Esophagus squamous epithelium (tissue), 4 donors: ENCODE data around the gene OLIG1.

Experiments
- CTCF ChIP-seq, 6 experiments: fragments of 450-650 bp in 4 of 6; fragments of 200-600 bp in 2 of 6; sonication (generic) in 2 of 6; IDR thresholded peaks; one replicate each; pipeline ENCODE4 v1.5.1; 2016 to 2019; ENCODE audit warnings: antibody characterized with exemption in 6 of 6, mild to moderate bottlenecking in 4 of 6, moderate library complexity in 4 of 6
- POLR2A ChIP-seq, 4 donors: fragments of 450-650 bp; IDR thresholded peaks; one replicate each; pipeline ENCODE4 v1.6.1; 2017; ENCODE audit warnings: antibody characterized with exemption in 4 of 4, mild to moderate bottlenecking in 4 of 4, moderate library complexity in 3 of 4

GRCh38 chr21:33042812-33043211 lies 27.1 kb upstream of the OLIG1 start:
- no peak for TF ChIP-seq CTCF (IDR thresholded peaks at IDR 0.05)
- no peak for TF ChIP-seq POLR2A (IDR thresholded peaks at IDR 0.05)
